Peyer's patch (tissue), 4 donors: Measurements from ENCODE around the gene ARMC9.

Experiments used
- CTCF ChIP-seq, 6 experiments: fragments of 450-650 bp in 4 of 6; fragments of 200-600 bp in 2 of 6; sonication (generic) in 1 of 6; IDR thresholded peaks; one replicate each; pipeline ENCODE4 v1.5.1; 2017 to 2019; ENCODE audit warnings: antibody characterized with exemption in 6 of 6, mild to moderate bottlenecking in 3 of 6, moderate library complexity in 1 of 6
- POLR2A ChIP-seq, 2 donors: fragments of 450-650 bp; IDR thresholded peaks; one replicate each; pipeline ENCODE4 v1.5.1; 2017; ENCODE audit warnings: antibody characterized with exemption in 2 of 2, mild to moderate bottlenecking in 2 of 2, moderate library complexity in 2 of 2

GRCh38 chr2:231276987-231277386, 78.6 kb downstream of the ARMC9 start:
- TF ChIP-seq CTCF (IDR thresholded peaks at IDR 0.05) (no peak), POLR2A (IDR thresholded peaks at IDR 0.05) (no peak)
